ENCODE data around the gene KLHL26. TPM values are rescaled to one million over a fixed set of nuclear protein-coding genes. Genes with fewer than 3 reads are reported as not detected.

KLHL26 gene
- total and polyA plus RNA-seq, 9 of the 15 experiments (the other 6 are each of a cell fraction or from before 2014, with no cell fraction given): 0.13 to 13.3 (median 1.4) TPM

DNA sequence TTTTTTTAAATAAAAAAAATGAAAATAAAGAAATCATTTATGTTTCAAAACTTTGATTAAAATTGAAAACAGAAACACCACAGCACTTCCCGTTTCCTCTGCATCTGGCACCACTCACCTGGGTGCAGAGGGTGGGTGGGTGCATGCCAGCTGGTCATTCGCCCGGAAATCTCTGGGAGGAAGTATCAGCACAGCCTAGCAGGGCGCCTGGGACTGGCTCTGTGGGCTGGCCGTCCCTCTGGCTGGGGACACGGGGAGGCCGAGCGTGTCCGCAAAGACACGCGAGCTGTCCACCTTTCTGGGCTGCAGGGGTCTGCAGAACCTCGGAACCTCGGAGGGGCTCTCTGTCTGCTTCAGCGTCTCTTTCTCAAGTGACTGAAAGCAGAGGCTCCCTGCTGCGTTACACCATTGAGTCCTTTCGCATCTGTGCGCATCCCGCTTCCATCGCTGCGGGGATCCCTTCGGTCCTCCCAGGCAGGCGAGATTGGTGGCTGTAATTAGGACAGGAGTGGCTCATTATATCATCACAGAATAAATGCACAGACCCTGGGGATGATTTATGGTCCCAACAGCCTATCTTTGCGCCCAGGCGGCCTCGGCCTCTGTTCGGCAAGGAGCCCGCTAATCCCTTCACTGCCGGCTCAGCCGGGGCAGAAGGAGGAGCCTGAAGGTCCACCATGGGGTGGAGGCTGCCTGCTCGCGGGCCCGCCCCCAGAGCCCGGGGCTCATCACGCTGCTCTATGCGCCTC, 63.8 kb downstream of the KLHL26 start (continued):
- no peak for TF ChIP-seq POLR3G (IDR thresholded peaks at IDR 0.05; ENCODE audit: extremely low read depth, insufficient read length, insufficient replicate concordance)
- no peak for TF ChIP-seq MAFG (tag; conservative IDR thresholded peaks at IDR 0.05)
- no peak for TF ChIP-seq FIP1L1 (IDR thresholded peaks at IDR 0.05; ENCODE audit: low read depth, low read length, poor library complexity, severe bottlenecking)
- no peak for TF ChIP-seq KLF10 (CRISPR knock-in tag; IDR thresholded peaks at IDR 0.05)
- TF ChIP-seq CHD1 (IDR thresholded peaks at IDR 0.05; ENCODE audit: low read length): no peak
- TF ChIP-seq ZNF143 (CRISPR knock-in tag; IDR thresholded peaks at IDR 0.05): no peak
- TF ChIP-seq SAFB (IDR thresholded peaks at IDR 0.05; ENCODE audit: borderline replicate concordance, low read depth, low read length): no peak
- TF ChIP-seq, protein P1, sequence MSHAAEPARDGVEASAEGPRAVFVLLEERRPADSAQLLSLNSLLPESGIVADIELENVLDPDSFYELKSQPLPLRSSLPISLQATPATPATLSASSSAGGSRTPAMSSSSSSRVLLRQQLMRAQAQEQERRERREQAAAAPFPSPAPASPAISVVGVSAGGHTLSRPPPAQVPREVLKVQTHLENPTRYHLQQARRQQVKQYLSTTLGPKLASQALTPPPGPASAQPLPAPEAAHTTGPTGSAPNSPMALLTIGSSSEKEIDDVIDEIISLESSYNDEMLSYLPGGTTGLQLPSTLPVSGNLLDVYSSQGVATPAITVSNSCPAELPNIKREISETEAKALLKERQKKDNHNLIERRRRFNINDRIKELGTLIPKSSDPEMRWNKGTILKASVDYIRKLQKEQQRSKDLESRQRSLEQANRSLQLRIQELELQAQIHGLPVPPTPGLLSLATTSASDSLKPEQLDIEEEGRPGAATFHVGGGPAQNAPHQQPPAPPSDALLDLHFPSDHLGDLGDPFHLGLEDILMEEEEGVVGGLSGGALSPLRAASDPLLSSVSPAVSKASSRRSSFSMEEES (CRISPR knock-in tag; IDR thresholded peaks at IDR 0.05): no peak
- TF ChIP-seq RBM39 (optimal IDR thresholded peaks at IDR 0.05; ENCODE audit: low read depth, low read length): no peak
- no peak for TF ChIP-seq EHMT2 (IDR thresholded peaks at IDR 0.05)
- TF ChIP-seq ZFP30 (CRISPR knock-in tag; IDR thresholded peaks at IDR 0.05; ENCODE audit: borderline replicate concordance): no peak
- TF ChIP-seq CBFA2T3 (IDR thresholded peaks at IDR 0.05): peak; percentile 93
- TF ChIP-seq MEF2D (tag; conservative IDR thresholded peaks at IDR 0.05; ENCODE audit: low read depth): no peak
- TF ChIP-seq, protein P2, sequence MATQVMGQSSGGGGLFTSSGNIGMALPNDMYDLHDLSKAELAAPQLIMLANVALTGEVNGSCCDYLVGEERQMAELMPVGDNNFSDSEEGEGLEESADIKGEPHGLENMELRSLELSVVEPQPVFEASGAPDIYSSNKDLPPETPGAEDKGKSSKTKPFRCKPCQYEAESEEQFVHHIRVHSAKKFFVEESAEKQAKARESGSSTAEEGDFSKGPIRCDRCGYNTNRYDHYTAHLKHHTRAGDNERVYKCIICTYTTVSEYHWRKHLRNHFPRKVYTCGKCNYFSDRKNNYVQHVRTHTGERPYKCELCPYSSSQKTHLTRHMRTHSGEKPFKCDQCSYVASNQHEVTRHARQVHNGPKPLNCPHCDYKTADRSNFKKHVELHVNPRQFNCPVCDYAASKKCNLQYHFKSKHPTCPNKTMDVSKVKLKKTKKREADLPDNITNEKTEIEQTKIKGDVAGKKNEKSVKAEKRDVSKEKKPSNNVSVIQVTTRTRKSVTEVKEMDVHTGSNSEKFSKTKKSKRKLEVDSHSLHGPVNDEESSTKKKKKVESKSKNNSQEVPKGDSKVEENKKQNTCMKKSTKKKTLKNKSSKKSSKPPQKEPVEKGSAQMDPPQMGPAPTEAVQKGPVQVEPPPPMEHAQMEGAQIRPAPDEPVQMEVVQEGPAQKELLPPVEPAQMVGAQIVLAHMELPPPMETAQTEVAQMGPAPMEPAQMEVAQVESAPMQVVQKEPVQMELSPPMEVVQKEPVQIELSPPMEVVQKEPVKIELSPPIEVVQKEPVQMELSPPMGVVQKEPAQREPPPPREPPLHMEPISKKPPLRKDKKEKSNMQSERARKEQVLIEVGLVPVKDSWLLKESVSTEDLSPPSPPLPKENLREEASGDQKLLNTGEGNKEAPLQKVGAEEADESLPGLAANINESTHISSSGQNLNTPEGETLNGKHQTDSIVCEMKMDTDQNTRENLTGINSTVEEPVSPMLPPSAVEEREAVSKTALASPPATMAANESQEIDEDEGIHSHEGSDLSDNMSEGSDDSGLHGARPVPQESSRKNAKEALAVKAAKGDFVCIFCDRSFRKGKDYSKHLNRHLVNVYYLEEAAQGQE (IDR thresholded peaks at IDR 0.05; ENCODE audit: borderline replicate concordance): no peak
- TF ChIP-seq, protein P2 (CRISPR knock-in tag; IDR thresholded peaks at IDR 0.05; ENCODE audit: low read depth): no peak
- 0 out of 2 replicates have a peak, but pooled peaks have one; percentile 47 for TF ChIP-seq PHB2 (IDR thresholded peaks at IDR 0.05; ENCODE audit: low read depth)
- TF ChIP-seq, protein P3, sequence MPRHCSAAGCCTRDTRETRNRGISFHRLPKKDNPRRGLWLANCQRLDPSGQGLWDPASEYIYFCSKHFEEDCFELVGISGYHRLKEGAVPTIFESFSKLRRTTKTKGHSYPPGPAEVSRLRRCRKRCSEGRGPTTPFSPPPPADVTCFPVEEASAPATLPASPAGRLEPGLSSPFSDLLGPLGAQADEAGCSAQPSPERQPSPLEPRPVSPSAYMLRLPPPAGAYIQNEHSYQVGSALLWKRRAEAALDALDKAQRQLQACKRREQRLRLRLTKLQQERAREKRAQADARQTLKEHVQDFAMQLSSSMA (CRISPR knock-in tag; IDR thresholded peaks at IDR 0.05): no peak
- TF ChIP-seq ZNF583 (CRISPR knock-in tag; IDR thresholded peaks at IDR 0.05): no peak
- TF ChIP-seq ZNF282 (CRISPR knock-in tag; IDR thresholded peaks at IDR 0.05): no peak
- TF ChIP-seq ESRRA (IDR thresholded peaks at IDR 0.05; ENCODE audit: borderline replicate concordance, low read depth): no peak
- TF ChIP-seq LARP7 (IDR thresholded peaks at IDR 0.05): no peak
